GM19099 (cell line): ENCODE measurements around the gene NOC3L.

Source experiments
- POLR2A ChIP-seq: IDR thresholded peaks from 3 replicates; pipeline ENCODE4 v1.6.1; 2011; ENCODE audit warnings: low read depth; ENCODE audit not compliant: insufficient read length; ENCODE audit errors: extremely low read depth

NOC3L gene, protein sequence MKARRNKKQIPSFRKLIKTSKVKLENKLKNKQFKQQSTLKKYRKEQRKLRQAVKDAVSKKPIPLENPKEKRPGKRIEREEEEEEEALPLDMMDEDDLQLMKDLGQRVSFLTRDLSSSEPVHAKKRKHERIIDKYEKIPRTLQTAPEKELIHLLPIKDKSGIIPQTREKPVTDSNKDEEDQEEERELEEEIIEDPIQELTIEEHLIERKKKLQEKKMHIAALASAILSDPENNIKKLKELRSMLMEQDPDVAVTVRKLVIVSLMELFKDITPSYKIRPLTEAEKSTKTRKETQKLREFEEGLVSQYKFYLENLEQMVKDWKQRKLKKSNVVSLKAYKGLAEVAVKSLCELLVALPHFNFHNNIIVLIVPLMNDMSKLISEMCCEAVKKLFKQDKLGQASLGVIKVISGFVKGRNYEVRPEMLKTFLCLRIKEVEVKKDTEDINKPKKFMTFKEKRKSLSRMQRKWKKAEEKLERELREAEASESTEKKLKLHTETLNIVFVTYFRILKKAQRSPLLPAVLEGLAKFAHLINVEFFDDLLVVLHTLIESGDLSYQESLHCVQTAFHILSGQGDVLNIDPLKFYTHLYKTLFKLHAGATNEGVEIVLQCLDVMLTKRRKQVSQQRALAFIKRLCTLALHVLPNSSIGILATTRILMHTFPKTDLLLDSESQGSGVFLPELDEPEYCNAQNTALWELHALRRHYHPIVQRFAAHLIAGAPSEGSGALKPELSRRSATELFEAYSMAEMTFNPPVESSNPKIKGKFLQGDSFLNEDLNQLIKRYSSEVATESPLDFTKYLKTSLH

DNA sequence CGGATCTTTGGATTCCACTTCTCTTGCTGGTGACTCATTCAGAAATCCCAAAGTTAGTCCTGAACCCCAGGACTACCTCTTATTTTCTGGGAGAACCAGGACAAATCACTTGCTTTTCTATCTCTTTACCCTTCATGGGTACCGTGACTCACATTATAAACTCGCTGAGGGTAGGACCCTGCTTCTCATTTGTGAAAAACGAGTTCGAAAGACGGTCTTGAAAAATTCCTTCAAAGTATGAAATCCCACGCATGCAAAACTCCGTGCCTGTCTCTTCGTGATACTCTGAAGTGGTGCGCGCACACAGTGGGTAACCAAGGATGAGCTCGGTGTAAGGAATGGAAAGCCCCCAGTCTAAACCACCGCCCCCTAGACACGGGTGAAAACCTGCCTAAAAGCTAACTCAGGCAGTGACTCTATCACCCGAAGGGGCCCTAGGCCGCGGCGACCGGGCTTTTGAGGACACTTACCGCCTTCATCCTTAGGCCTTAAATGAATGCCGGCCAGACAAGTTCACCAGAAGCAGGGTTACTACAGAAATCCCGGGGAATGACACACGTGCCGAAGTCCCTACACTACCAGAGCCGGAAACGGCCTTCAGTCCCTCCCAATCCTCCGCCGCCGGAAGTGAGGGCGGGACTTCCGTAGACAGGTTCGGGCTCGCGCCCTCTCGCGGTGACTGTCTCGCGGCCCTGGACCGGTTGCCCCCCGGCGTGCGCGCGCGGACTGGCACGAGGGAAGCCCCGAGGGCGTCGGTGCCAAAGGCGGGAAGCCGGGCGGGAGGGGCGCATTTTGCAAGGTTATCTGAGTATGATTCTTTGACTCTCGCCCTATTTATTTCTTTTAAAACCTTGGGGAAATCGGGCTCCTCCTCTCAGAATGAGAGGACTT, at the start of gene NOC3L:
Gene NOC3L (minus strand): TSS at position 580 of the 891 bp plus-strand sequence. CDS start 101 bp downstream, at position 479.
- TF ChIP-seq POLR2A = peak; percentile 89

DNA sequence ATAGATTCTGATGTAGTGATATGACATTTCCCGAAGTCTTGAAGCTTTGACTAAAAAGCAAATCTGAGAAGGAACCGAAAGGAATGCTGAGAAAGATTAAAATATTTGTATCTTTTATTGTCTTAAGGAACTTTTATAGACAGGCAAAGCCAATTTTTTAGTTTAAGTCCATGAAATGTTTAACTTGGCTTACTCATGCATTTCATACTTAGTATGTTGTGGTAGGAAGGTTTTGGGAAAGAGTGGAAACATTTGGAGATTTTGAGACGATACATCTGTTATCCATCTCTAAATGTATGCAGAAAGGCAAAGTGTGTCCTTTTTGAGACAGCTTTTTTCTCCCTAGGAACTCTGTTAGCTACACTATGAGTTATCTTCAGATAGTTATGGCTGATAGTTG, 49.7 kb upstream of the NOC3L start:
- TF ChIP-seq POLR2A = no peak

DNA sequence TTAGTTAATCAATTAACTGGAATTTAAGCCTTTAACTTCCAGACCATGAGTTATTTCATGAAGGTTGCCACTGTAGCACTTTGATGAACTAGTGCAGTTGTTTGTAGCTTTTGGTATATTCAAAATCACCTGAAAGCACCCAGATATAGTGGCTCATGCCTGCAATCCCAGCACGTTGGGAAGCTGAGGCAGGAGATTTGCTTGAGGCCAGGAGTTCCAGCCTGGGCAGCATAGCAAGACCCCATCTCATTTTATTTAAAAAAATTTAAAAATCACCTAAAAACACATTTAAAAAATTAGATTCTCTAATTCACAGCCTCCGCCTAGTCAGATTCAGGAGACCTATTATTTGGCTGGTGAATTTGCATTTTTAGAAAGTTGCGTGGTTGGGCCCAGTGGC, 48.6 kb upstream of the NOC3L start:
- TF ChIP-seq POLR2A = no peak

DNA sequence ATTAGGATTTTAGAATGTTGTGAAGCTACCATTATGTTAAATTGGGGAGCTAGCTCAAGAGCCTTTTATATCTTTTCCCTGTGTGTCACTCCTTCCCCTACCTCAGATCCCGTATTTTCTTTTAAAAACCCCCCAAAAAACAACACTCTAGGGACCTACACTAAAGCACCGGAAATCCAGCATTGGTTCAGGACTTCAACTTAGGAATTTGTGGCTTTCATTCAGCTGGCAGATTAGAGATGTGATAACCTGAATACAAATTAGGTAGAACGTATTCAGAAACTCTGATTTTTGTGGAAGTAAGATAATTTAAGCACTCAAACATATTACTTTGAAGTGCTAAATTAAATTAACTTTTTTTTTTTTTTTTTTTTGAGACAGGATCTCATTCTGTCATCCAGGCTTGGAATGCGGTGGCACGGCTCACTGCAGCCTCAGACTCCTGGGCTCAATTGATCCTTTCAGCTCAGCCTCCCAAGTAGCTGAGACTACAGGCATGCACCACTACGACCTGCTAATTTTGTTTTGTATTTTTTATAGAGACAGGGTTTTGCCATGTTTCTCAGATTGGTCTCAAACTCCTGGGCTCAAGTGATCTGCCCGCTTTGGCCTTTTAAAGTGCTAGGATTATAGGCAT, 46.4 kb upstream of the NOC3L start:
- no peak for TF ChIP-seq POLR2A

DNA sequence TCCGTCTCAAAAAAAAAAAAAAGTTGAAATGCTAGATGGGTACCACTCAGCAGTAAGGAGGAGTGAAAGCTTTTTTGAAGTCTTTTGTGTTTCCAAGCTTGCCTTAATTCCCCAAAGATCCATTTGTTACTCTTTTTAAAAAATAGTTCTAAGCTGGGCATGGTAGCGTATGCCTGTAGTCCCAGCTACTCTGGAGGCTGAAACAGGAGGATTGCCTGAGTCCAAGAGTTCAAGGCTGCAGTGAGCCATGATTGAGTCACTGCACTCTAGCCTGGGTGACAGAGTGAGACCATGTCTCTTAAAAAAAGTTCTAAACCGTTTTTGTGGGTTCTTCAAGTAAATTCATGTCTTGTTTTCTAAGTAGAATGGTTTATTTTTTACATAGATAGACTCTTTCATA, 44.9 kb upstream of the NOC3L start:
- TF ChIP-seq POLR2A = no peak

DNA sequence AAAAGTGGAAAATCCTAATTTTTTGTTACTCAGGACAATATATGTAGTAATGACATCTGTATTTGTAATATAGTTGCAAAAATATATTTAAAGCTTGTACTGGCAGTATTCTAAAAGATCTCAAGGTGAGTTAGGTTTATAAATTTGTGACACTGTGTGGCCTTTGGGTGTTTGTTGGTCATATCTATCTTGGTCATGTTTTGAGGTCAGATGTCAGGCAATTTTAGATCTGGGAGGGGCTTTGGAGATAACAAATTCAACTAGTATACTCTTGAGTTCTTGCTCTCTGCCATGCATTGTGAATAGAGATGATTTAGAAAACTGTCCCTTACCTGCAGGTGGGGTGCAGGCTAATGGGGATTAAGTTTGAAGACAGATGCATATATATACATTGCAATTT, 42.7 kb upstream of the NOC3L start:
- TF ChIP-seq POLR2A = no peak

DNA sequence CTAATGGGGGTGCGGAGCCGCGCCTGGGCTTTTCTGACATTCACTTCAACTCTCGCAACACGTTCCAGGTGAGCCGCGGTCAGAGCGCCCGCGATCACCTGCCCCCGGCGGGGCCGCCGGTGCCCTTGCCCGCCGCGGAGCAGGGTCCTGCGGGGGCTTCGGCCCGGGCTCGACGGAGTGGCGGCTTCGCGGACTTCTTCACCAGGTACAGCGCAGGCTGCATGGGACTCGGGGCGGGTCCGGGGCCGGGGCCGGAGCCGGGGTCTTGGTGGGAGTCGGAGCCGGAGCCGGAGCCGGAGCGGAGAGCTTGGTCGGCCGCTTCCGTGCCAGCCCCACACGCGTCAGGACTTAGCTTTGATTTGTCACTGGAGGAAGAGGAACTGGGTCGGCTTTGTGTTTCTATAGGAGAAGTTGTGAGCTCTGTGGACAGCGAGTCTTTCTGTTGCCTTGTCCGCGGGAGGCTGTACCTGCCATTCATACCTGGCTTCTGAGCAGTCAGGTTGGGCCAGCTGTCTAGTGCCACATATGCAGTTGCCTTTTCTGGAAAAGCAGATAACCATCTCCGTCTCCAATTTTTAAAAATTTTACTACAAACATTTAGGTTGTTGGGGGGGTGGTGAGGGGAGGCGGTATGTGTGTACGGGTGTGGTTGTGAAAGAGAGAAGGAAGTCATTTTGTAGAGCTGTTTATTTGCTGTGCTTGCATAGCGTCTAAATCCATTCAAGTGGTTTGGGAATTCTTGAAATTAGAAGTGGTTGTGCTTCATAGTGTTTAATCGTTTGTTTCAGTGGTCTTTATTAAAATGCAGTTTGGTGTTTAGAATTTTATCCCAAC, 40.9 kb upstream of the NOC3L start:
- TF ChIP-seq POLR2A = peak; percentile 50

DNA sequence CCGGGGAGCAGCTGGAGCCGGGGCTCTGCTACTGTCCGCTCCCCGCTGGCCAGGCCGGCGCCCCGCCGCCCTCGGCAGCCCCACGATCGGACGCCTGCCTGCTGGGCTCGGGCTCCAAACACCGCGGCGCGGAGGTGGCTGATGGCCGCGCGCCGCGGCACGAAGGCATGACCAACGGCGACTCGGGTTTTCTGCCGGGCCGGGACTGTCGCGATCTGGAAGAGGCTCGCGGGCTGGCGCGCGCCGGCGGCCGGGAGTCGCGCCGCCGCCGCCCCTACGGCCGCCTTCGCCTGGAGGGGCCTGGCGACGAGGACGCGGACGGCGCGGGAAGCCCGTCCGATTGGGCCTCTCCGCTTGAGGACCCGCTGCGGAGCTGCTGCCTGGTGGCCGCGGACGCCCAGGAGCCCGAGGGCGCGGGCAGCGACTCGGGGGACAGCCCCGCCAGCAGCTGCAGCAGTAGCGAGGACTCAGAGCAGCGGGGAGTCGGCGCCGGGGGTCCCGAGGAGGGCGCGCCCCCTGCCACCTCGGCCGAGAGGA, 40.2 kb upstream of the NOC3L start:
- no peak for TF ChIP-seq POLR2A

DNA sequence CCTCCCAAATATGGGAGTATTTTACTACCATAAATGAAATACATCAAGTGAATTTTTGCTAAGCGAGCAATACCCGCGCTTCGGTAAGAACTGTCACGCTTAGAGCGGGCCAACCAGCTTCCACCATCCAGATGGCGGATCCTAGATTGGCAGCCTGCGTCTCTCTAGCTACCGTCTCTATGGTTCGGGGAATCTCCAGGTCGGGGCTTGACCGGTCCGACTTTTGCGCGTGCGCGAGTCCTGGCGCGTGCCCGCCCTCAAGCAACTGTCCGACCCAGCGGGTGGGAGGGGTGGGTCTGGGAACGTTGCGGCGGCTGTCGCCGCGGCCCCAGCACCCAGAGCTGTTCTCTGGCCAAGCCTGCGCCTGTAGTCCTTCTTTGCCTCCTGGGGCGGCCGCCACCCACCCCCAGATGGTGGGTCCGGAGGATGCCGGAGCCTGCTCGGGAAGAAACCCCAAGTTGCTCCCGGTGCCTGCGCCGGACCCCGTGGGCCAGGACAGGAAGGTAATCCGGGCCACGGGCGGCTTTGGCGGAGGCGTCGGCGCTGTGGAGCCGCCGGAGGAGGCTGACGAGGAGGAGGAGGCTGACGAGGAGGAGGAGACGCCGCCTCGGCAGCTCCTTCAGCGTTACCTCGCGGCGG, 39.6 kb upstream of the NOC3L start, which contains the start of gene TBC1D12:
Gene TBC1D12 (plus strand): TSS at position 338 of the 639 bp plus-strand sequence. CDS start 73 bp downstream, at position 411.
- peak; percentile 54 for TF ChIP-seq POLR2A

DNA sequence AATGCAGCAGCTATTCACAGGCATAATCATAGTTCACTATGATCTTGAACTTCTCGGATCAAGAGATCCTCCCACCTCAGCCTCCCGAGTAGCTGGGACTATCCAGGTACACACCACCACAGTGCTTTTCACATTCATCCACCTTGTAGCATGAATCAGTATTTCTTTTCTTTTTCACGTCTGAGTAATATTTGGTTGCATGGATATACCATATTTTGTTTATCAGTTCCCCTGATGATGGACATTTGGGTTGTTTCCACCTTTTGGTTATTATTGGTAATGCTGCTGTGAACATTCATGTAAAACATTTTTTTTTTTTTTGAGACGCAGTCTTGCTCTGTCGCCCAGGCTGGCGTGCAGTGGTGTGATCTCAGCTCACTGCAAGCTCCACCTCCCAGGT, 36.0 kb upstream of the NOC3L start:
- TF ChIP-seq POLR2A = no peak

DNA sequence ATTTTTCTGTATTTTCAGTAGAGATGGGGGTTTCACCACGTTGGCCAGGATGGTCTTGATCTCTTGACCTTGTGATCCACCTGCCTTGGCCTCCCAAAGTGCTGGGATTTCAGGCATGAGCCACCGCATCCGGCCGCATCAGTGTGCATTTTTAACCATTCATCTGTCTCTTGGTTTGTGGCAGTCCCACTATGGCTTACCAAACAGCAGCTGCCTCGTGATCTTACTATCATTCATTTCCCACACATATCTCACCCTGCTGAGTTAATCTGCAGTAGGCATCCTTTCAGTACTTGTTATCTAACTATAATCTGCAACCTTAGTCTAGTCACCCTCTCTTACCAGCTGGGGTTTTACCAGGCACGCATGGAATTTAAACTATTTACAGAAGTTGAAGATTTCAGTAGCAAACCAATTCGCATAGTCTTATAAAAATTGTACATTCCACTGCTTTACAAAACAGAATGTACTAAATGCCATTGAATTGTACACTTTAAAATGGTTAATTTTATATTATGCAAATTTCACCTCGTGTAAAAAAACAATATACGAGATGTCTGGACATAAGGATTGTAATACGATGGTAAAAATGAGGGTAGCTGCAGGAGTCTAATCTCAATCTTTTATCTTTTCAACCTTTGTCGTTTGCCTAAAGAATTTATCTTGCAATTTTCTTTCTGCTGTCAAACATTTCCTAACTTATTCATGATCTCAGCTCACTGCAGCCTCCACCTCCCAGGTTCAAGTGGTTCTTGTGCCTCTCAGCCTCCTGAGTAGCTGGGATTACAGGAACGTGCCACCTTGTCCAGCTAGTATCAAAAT, 35.0 kb upstream of the NOC3L start:
- TF ChIP-seq POLR2A = no peak

DNA sequence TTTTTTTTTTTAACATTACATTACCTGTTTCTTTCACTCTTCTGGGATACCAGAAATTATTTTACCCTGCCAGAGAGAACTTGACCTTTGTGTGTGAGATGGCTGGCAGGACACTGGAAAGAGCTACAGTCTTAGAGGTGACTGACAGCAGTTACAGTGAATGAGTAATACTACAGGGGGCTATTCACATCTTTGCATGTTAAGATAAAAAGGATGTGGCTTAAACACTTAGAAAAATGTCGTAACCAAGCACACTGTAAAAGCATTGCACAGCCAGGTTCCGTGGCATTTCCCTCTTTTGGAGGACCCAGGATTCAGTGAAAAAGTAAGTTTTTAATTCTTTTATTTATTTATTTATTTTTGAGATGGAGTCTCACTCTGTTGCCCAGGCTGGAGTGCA, 20.8 kb upstream of the NOC3L start:
- TF ChIP-seq POLR2A = no peak
